ENCODE results near the gene GATB. TPM values are rescaled to one million over a fixed set of nuclear protein-coding genes. Genes with fewer than 3 reads are reported as not detected.

The GATB gene
- total RNA-seq, 1 experiment from 2014 or later: 20.4 TPM

DNA sequence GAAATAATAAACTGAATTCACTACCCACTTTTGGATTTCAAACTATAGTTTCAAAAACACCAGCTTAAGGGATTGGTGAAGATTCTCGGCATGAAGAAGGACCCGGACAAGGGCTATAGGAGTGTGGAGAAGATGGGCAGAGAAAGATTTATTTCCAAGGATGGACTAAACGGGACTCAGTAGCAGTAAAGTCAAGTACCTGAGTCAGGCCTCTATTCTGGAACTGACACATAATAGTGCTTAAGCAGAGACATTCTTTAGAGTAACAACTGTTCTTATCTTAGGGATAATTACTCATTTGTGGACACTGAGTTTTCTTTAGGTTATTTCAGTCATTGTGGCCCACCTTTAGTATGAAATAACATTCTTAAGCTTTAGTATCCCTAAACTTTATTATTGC, 134.6 kb downstream of the GATB start:
- H3K27ac ChIP-seq (ENCODE audit: low read length): no peak overlapping the region
- H3K79me2 ChIP-seq (ENCODE audit: low read length): no peaks in the 10 kb centered on the region
- H3K9me2 ChIP-seq (replicated peaks; ENCODE audit: low read length): no peaks in the 10 kb centered on the region
- peaks cover 21% of the 10 kb centered on the region for H3K4me1 ChIP-seq (ENCODE audit: insufficient read depth, low read length)
- no peaks in the 10 kb centered on the region for H3K36me3 ChIP-seq (ENCODE audit: low read depth, low read length)
- no peak overlapping the region for H2AFZ ChIP-seq (ENCODE audit: low read length)
- no peak overlapping the region for H3K4me2 ChIP-seq (ENCODE audit: low read length)
- no TSS peak for BruUV-seq (replicated peaks)
- POLR2A ChIA-PET (ENCODE audit: unreplicated experiment): no interaction called here
- H3K27me3 ChIP-seq (ENCODE audit: low read length): no peaks in the 10 kb centered on the region
- no peaks in the 10 kb centered on the region for H4K20me1 ChIP-seq (ENCODE audit: low read length)
- H3K9me3 ChIP-seq (ENCODE audit: low read length): no peaks in the 10 kb centered on the region
- H3K9ac ChIP-seq (ENCODE audit: low read length): no peak overlapping the region
- no peak overlapping the region for H3K4me3 ChIP-seq (ENCODE audit: low read length)
- CTCF ChIA-PET: no interaction called here
- DNase-seq (no peak), ATAC-seq (no peak)
- H3F3A ChIP-seq (ENCODE audit: low read length, unreplicated experiment): no peaks in the 10 kb centered on the region
- intact Hi-C loops (cut with micrococcal nuclease): no loop called here
- TF ChIP-seq, protein P1, sequence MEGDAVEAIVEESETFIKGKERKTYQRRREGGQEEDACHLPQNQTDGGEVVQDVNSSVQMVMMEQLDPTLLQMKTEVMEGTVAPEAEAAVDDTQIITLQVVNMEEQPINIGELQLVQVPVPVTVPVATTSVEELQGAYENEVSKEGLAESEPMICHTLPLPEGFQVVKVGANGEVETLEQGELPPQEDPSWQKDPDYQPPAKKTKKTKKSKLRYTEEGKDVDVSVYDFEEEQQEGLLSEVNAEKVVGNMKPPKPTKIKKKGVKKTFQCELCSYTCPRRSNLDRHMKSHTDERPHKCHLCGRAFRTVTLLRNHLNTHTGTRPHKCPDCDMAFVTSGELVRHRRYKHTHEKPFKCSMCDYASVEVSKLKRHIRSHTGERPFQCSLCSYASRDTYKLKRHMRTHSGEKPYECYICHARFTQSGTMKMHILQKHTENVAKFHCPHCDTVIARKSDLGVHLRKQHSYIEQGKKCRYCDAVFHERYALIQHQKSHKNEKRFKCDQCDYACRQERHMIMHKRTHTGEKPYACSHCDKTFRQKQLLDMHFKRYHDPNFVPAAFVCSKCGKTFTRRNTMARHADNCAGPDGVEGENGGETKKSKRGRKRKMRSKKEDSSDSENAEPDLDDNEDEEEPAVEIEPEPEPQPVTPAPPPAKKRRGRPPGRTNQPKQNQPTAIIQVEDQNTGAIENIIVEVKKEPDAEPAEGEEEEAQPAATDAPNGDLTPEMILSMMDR (conservative IDR thresholded peaks at IDR 0.05; ENCODE audit: low read depth, low read length): no peak
- no peak for TF ChIP-seq EZH2 (IDR thresholded peaks at IDR 0.05; ENCODE audit: low read length, unreplicated experiment)
- TF ChIP-seq EZH2phosphoT487 (IDR thresholded peaks at IDR 0.05; ENCODE audit: borderline replicate concordance, low read length): no peak

DNA sequence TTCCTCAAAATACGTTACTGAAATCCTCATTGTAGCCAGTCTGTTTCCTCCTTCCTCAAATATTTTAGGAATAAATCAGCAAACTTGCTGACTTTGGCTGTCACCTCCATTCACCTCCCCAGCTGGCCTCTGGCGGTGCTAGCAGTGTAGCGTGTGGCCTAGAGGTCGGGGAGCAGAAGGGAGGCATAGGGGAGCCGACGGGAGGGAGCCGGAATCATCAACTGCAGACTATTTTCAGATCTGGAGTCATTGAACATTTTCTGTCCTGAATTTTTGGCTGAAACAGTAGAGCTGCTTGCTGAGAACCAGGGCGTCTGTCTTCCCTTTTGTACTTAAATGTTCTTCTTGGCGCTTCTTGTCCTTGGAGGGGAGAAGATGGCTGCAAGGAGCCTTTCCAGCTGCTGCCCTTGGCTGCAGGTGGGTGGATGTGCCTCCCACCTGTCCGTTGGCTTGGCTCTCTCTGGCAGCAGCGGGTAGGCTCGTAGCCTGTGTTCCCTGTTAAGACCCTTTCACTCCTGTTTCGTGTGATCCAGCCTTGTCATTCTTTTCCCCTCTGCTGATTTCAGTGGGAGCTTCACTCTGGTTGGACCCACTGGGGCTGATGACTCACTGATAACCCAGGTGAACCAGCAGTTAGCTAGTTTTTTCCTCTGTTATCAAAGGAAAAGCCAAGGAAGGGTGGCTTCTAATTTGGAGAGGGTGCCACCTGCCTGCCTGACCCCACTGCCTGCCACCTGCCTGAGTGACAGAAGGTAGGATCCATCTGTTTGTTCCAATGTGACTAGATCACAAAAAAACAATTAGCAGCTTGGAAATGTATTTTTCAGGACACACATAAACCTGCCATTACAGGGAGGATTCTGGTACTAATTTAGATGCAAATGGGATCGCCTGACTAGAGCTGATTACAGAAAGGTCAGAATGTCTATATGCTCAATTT, 135.9 kb downstream of the GATB start:
- Histone ChIP-seq H3K9ac (ENCODE audit: low read length) (no peak overlapping the region), H3K9me3 (ENCODE audit: low read length) (no peaks in the 10 kb centered on the region), H2AFZ (ENCODE audit: low read length) (no peak overlapping the region), H3K27ac (ENCODE audit: low read length) (no peak overlapping the region), H4K20me1 (ENCODE audit: low read length) (no peaks in the 10 kb centered on the region), H3K4me2 (ENCODE audit: low read length) (no peak overlapping the region), H3K4me3 (ENCODE audit: low read length) (no peak overlapping the region), H3F3A (ENCODE audit: low read length, unreplicated experiment) (no peaks in the 10 kb centered on the region), H3K9me2 (replicated peaks; ENCODE audit: low read length) (no peaks in the 10 kb centered on the region), H3K4me1 (ENCODE audit: insufficient read depth, low read length) (peaks cover 21% of the 10 kb centered on the region), H3K36me3 (ENCODE audit: low read depth, low read length) (no peaks in the 10 kb centered on the region), H3K27me3 (ENCODE audit: low read length) (no peaks in the 10 kb centered on the region), H3K79me2 (ENCODE audit: low read length) (no peaks in the 10 kb centered on the region)
- POLR2A ChIA-PET (ENCODE audit: unreplicated experiment): no interaction called here
- ATAC-seq (no peak), DNase-seq (no peak)
- TF ChIP-seq EZH2phosphoT487 (IDR thresholded peaks at IDR 0.05; ENCODE audit: borderline replicate concordance, low read length) (no peak), EZH2 (IDR thresholded peaks at IDR 0.05; ENCODE audit: low read length, unreplicated experiment) (no peak)
- TF ChIP-seq, protein P1 (conservative IDR thresholded peaks at IDR 0.05; ENCODE audit: low read depth, low read length): no peak
- no TSS peak for BruUV-seq (replicated peaks)
- intact Hi-C loops (cut with micrococcal nuclease): no loop called here
- CTCF ChIA-PET: no interaction called here
